HepG2 (cell line): Measurements from ENCODE around the gene TNFRSF6B. TPM values are rescaled to one million over a fixed set of nuclear protein-coding genes. Genes with fewer than 3 reads are reported as not detected.

Source experiments
- DMAP1 ChIP-seq: IDR thresholded peaks from 2 replicates; pipeline ENCODE4 v1.6.1; 2016
- JUND ChIP-seq: sonication (generic); formaldehyde crosslinking; IDR thresholded peaks from 2 replicates; pipeline ENCODE4 v1.8.0; 2022; ENCODE audit warnings: mild to moderate bottlenecking, missing genetic modification reagents
- PHB2 ChIP-seq: fragments of 450-650 bp; IDR thresholded peaks from 2 replicates; pipeline ENCODE4 v1.6.1; 2018; ENCODE audit not compliant: partially characterized antibody
- PRMT3 ChIP-seq: sonication (generic); formaldehyde crosslinking; IDR thresholded peaks from 2 replicates; pipeline ENCODE4 v1.8.1; 2022; ENCODE audit warnings: low read depth, mild to moderate bottlenecking, moderate library complexity, missing genetic modification reagents, borderline replicate concordance
- SOX13 ChIP-seq, 3 experiments: fragments of 450-650 bp in 1 of 3; sonication (generic) in 1 of 3; formaldehyde crosslinking in 1 of 3; IDR thresholded peaks in 2 of 3; conservative IDR thresholded peaks in 1 of 3; 2 replicates each; pipeline versions ENCODE4 v1.5.0 to v1.6.1; 2016 to 2020; ENCODE audit warnings: antibody characterized with exemption in 1 of 3, mild to moderate bottlenecking in 1 of 3, missing compliant biosample characterization in 1 of 3, missing genetic modification reagents in 1 of 3, moderate library complexity in 1 of 3
- TSC22D2 ChIP-seq: sonication (generic); formaldehyde crosslinking; IDR thresholded peaks from 2 replicates; pipeline ENCODE4 v1.5.1; 2020; ENCODE audit warnings: missing genetic modification reagents, mild to moderate bottlenecking, borderline replicate concordance
- ZKSCAN5 ChIP-seq: sonication (generic); formaldehyde crosslinking; IDR thresholded peaks from 2 replicates; pipeline ENCODE4 v1.5.1; 2020; ENCODE audit warnings: mild to moderate bottlenecking, missing genetic modification reagents
- ZNF329 ChIP-seq: sonication (generic); formaldehyde crosslinking; IDR thresholded peaks from 2 replicates; pipeline ENCODE4 v1.9.0; 2021; ENCODE audit warnings: low read depth, mild to moderate bottlenecking, missing genetic modification reagents
- ZNF33A ChIP-seq: sonication (generic); formaldehyde crosslinking; IDR thresholded peaks from 2 replicates; pipeline ENCODE4 v1.5.1; 2020; ENCODE audit warnings: missing genetic modification reagents, mild to moderate bottlenecking, moderate library complexity, borderline replicate concordance
- polyA plus RNA-seq, 8 experiments: library from polyadenylated mRNA; depleted of rRNA in 3 of 8; stranded (reverse) in 7 of 8; unstranded in 1 of 8; fragments of >200 nt; fragmentation: Illumina TruSeq in 4 of 8; extraction: Trizol in 4 of 8; gene quantifications; 2 replicates each; pipeline versions ENCODE4 v1.2.1 to v1.2.3, GENCODE V29; 2011 to 2016; ENCODE audit warnings: low read depth in 4 of 8, missing spikeins in 1 of 8, mixed read lengths in 1 of 8; ENCODE audit not compliant: insufficient read depth in 1 of 8
- total RNA-seq, 5 experiments: library from RNA; depleted of rRNA; stranded (reverse); fragments of >200 nt; fragmentation: Illumina TruSeq; extraction: Trizol; gene quantifications; 2 replicates each; pipeline ENCODE4 v1.2.3, GENCODE V29; 2016; ENCODE audit warnings: low read depth in 1 of 5
- TF ChIP-seq, protein P1 (sequence below): IDR thresholded peaks from 2 replicates; pipeline ENCODE4 v1.6.1; 2016; ENCODE audit warnings: mild to moderate bottlenecking
- TF ChIP-seq, protein P2 (sequence below): sonication (generic); formaldehyde crosslinking; IDR thresholded peaks from 2 replicates; pipeline ENCODE4 v1.4.0; 2020; ENCODE audit warnings: missing genetic modification reagents, mild to moderate bottlenecking, borderline replicate concordance
- TF ChIP-seq, protein P3 (sequence below): sonication (generic); formaldehyde crosslinking; IDR thresholded peaks from 2 replicates; pipeline ENCODE4 v1.8.0; 2022; ENCODE audit warnings: mild to moderate bottlenecking, missing genetic modification reagents
- TF ChIP-seq, protein P4 (sequence below): sonication (generic); formaldehyde crosslinking; IDR thresholded peaks from 2 replicates; pipeline ENCODE4 v1.5.1; 2020; ENCODE audit warnings: missing genetic modification reagents, mild to moderate bottlenecking, borderline replicate concordance

TNFRSF6B gene
- total and polyA plus RNA-seq, 2 of the 13 experiments (the other 11 are each of a cell fraction or from before 2014, with no cell fraction given), result 0.24 TPM; not detected in 1

DNA sequence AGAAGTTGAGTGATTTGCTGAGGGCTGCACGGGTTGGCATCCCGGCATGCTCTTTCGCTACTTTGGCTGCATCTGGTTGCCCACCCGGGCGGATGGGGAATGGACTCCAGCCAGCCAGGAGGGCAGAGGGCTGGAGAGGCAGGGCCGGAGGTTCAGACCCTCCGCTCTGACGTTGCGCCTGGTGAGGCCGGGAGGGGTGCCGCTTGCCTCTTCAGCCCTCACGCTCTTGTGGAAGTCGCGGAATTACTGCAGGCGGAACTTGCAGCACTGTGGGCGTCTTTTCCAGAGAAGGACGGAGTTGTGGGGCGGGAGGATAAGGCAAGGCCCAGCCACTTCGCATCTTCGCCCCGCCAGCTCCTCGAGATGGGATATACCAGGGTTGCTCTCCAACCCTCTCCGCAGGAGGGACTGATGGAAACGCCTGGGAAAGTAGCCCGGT lies 37.7 kb upstream of the TNFRSF6B start (continued):
- TF ChIP-seq, protein P1, sequence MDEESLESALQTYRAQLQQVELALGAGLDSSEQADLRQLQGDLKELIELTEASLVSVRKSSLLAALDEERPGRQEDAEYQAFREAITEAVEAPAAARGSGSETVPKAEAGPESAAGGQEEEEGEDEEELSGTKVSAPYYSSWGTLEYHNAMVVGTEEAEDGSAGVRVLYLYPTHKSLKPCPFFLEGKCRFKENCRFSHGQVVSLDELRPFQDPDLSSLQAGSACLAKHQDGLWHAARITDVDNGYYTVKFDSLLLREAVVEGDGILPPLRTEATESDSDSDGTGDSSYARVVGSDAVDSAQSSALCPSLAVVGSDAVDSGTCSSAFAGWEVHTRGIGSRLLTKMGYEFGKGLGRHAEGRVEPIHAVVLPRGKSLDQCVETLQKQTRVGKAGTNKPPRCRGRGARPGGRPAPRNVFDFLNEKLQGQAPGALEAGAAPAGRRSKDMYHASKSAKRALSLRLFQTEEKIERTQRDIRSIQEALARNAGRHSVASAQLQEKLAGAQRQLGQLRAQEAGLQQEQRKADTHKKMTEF (CRISPR knock-in tag), result 0 out of 2 replicates have a peak, but pooled peaks have one; percentile 1
- TF ChIP-seq ZNF329 (CRISPR knock-in tag) (peak; percentile 53; the same call in 1 of the 2 replicates), ZKSCAN5 (peak; percentile 65; the same call in 1 of the 2 replicates), JUND (CRISPR knock-in tag) (no peak), PRMT3 (CRISPR knock-in tag) (0 out of 2 replicates have a peak, but pooled peaks have one; percentile 20), PHB2 (no peak), TSC22D2 (CRISPR knock-in tag) (no peak), ZNF33A (CRISPR knock-in tag) (no peak), DMAP1 (no peak), SOX13 (IDR thresholded peaks at IDR 0.05) (no peak), SOX13 (CRISPR knock-in tag; conservative IDR thresholded peaks at IDR 0.05 in 1 of 2, IDR thresholded peaks at IDR 0.05 in 1 of 2) (no peak)
- TF ChIP-seq, protein P2, sequence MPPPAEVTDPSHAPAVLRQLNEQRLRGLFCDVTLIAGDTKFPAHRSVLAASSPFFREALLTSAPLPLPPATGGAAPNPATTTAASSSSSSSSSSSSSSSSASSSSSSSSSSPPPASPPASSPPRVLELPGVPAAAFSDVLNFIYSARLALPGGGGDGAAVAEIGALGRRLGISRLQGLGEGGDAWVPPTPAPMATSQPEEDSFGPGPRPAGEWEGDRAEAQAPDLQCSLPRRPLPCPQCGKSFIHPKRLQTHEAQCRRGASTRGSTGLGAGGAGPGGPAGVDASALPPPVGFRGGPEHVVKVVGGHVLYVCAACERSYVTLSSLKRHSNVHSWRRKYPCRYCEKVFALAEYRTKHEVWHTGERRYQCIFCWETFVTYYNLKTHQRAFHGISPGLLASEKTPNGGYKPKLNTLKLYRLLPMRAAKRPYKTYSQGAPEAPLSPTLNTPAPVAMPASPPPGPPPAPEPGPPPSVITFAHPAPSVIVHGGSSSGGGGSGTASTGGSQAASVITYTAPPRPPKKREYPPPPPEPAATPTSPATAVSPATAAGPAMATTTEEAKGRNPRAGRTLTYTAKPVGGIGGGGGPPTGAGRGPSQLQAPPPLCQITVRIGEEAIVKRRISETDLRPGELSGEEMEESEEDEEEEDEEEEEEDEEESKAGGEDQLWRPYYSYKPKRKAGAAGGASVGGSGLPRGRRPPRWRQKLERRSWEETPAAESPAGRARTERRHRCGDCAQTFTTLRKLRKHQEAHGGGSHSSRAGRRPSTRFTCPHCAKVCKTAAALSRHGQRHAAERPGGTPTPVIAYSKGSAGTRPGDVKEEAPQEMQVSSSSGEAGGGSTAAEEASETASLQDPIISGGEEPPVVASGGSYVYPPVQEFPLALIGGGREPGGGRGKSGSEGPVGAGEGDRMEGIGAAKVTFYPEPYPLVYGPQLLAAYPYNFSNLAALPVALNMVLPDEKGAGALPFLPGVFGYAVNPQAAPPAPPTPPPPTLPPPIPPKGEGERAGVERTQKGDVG, result peak; percentile 71; the same call in 1 of the 2 replicates
- TF ChIP-seq, protein P3, sequence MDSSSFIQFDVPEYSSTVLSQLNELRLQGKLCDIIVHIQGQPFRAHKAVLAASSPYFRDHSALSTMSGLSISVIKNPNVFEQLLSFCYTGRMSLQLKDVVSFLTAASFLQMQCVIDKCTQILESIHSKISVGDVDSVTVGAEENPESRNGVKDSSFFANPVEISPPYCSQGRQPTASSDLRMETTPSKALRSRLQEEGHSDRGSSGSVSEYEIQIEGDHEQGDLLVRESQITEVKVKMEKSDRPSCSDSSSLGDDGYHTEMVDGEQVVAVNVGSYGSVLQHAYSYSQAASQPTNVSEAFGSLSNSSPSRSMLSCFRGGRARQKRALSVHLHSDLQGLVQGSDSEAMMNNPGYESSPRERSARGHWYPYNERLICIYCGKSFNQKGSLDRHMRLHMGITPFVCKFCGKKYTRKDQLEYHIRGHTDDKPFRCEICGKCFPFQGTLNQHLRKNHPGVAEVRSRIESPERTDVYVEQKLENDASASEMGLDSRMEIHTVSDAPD (CRISPR knock-in tag), result no peak
- TF ChIP-seq, protein P4, sequence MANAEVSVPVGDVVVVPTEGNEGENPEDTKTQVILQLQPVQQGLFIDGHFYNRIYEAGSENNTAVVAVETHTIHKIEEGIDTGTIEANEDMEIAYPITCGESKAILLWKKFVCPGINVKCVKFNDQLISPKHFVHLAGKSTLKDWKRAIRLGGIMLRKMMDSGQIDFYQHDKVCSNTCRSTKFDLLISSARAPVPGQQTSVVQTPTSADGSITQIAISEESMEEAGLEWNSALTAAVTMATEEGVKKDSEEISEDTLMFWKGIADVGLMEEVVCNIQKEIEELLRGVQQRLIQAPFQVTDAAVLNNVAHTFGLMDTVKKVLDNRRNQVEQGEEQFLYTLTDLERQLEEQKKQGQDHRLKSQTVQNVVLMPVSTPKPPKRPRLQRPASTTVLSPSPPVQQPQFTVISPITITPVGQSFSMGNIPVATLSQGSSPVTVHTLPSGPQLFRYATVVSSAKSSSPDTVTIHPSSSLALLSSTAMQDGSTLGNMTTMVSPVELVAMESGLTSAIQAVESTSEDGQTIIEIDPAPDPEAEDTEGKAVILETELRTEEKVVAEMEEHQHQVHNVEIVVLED (CRISPR knock-in tag), result peak; percentile 12; the same call in 1 of the 2 replicates
